ENCODE measurements around the gene C10orf95. TPM values are rescaled to one million over a fixed set of nuclear protein-coding genes. Genes with fewer than 3 reads are reported as not detected.

Gene C10orf95
- total and polyA plus RNA-seq, 2 of the 13 experiments (the other 11 are each of a cell fraction or from before 2014, with no cell fraction given) = 0.05 to 0.07 TPM

DNA sequence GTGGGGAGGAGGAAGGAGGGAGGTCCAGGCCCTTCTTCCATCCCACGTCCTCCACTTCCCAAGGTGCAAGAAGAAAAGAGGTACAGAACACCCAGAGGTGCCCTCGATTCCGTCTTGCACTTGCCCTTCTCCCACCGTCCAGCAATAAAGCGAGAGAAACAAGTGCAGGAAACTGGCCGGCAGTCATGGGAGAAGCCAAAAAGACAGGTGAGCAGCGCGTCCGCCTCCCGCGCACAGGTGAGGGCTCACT is 1.3 kb downstream of the C10orf95 start (continued):
- TF ChIP-seq WIZ (CRISPR knock-in tag; IDR thresholded peaks at IDR 0.05) = 0 out of 2 replicates have a peak, but pooled peaks have one; percentile 13
- no peak for TF ChIP-seq RARA (CRISPR knock-in tag; IDR thresholded peaks at IDR 0.05)
- TF ChIP-seq EEA1 (CRISPR knock-in tag; IDR thresholded peaks at IDR 0.05; ENCODE audit: borderline replicate concordance) = peak; percentile 30; the same call in 1 of the 2 replicates
- TF ChIP-seq KLF16 (CRISPR knock-in tag; IDR thresholded peaks at IDR 0.05) = 0 out of 4 replicates have a peak, but pooled peaks of 1 of the 2 experiments have one; percentile 26
- TF ChIP-seq ZNF619 (CRISPR knock-in tag; IDR thresholded peaks at IDR 0.05) = peak; percentile 60; the same call in 1 of the 2 replicates
- 0 out of 2 replicates have a peak, but pooled peaks have one; percentile 51 for TF ChIP-seq ZNF234 (CRISPR knock-in tag; conservative IDR thresholded peaks at IDR 0.05)
- TF ChIP-seq POGZ (CRISPR knock-in tag; IDR thresholded peaks at IDR 0.05) = peak; percentile 33; the same call in 1 of the 2 replicates
- 0 out of 2 replicates have a peak, but pooled peaks have one; percentile 60 for TF ChIP-seq NRL (CRISPR knock-in tag; IDR thresholded peaks at IDR 0.05; ENCODE audit: borderline replicate concordance)
- no peak for TF ChIP-seq FOXP1 (IDR thresholded peaks at IDR 0.05)
- TF ChIP-seq FOXP1 (CRISPR knock-in tag; IDR thresholded peaks at IDR 0.05) = no peak
- TF ChIP-seq, protein P1, sequence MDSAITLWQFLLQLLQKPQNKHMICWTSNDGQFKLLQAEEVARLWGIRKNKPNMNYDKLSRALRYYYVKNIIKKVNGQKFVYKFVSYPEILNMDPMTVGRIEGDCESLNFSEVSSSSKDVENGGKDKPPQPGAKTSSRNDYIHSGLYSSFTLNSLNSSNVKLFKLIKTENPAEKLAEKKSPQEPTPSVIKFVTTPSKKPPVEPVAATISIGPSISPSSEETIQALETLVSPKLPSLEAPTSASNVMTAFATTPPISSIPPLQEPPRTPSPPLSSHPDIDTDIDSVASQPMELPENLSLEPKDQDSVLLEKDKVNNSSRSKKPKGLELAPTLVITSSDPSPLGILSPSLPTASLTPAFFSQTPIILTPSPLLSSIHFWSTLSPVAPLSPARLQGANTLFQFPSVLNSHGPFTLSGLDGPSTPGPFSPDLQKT (CRISPR knock-in tag; IDR thresholded peaks at IDR 0.05; ENCODE audit: borderline replicate concordance) = no peak
- TF ChIP-seq, protein P2, sequence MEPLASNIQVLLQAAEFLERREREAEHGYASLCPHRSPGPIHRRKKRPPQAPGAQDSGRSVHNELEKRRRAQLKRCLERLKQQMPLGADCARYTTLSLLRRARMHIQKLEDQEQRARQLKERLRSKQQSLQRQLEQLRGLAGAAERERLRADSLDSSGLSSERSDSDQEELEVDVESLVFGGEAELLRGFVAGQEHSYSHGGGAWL (CRISPR knock-in tag; IDR thresholded peaks at IDR 0.05) = 0 out of 2 replicates have a peak, but pooled peaks have one; percentile 43
- TF ChIP-seq JUNB (CRISPR knock-in tag; IDR thresholded peaks at IDR 0.05; ENCODE audit: borderline replicate concordance) = no peak
- no peak for TF ChIP-seq FOXK2 (IDR thresholded peaks at IDR 0.05)
- no peak; the same call in 1 of the 2 replicates for TF ChIP-seq NFYB (CRISPR knock-in tag; IDR thresholded peaks at IDR 0.05)
- 0 out of 2 replicates have a peak, but pooled peaks have one; percentile 79 for TF ChIP-seq NFKB2 (CRISPR knock-in tag; IDR thresholded peaks at IDR 0.05; ENCODE audit: borderline replicate concordance)
- TF ChIP-seq DPF2 (CRISPR knock-in tag; IDR thresholded peaks at IDR 0.05; ENCODE audit: borderline replicate concordance, low read depth) = no peak
